ACHN (cell line): ENCODE data around the gene VAX1.
A peak's percentile ranks its signal among the peaks of the same experiment; 100 is the strongest.

Experiments
- DNase-seq: peaks from one replicate; pipeline ENCODE4 v3.0.0-alpha.2; 2015
- in situ Hi-C: cut with HindIII; loops from 2 replicates; pipeline ENCODE4 v1.10.0; 2017; ENCODE audit warnings: low sequenced_read_pairs, low pct_ligation_motif_present, low pct_unique_long_range_greater_than_20kb

The VAX1 gene

GRCh38 chr10:117165538-117166417, 27.7 kb upstream of the VAX1 start:
- in situ Hi-C loops = no loop called here
- DNase-seq = peak; percentile 82

GRCh38 chr10:117164592-117165537, 26.8 kb upstream of the VAX1 start:
- in situ Hi-C loops = no loop called here
- no peak for DNase-seq

DNA sequence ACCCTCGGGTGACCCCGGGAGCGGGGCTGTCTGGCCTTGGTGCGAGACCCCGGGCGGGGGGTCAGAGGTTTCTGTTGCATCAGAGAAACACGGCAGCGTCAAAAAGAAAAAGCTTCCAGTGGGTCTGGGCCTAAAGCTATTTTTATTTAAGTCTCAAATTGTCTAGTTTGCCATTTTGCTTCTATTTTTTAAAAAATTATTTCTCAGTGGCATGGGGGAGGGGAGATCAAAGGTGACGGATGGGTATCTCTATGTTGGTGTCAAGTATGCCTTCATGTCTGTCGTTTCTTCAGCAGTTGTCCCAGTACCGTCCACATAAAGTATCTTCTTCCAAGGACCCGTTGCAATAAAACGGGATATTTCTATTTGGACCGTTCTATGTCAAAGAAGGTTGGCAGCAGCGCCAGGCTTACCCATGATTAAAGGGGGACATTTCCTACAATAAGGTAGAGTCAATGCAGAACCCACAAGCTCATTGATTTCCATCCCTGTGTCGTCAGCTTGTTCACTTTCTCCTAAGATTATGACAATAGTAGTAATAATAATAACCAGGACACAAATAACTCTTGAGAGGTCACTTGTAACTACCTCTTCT, 26.0 kb upstream of the VAX1 start:
- in situ Hi-C loops = no loop called here
- DNase-seq = no peak

DNA sequence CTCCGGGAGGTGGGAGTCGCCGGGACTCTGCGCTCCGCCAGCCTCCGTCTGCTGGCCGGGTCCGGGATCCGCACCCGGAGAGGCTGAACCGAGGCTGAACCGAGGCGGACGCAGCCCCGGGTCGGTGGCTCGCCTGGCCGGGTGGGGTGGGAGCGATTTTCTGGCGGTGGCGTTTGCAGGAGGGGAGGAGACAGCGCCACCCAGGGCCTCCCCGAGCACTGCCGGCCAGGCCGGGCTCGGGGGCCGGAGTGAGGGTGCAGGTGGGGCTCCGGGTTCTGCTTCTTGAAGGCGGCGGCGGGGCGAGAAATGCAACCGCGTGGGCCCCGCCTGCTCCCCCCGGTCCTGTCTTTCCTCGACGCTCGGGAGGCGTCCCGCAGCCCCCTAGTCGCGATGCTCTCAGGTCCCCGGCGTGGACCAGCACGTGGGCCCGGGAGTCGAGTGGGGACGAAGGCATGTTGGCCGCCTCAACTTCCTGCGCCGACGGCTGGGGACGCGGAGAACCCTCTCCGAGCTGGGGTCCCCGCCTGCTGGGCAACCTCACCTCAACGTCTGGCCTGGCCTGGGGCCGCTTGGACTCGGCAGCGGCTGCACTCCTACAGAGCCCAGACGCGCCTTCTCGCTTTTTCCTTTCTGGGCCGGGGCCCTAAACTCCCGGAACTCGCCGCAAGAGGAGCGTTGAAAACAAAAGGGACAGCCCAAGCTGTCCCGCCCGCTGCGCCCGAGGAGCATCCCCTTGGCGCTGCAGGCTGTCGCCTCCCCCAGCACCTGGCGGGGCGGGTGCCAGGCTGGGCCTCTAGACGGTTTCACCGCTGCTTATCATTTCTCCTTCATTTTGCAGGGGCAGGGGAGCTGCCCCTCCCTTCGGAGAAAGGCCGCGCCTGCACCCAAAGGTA, 25.2 kb upstream of the VAX1 start:
- peak; percentile 25 for DNase-seq
- in situ Hi-C loops = no loop called here

- in situ Hi-C loops = no loop called here
- no peak for DNase-seq
Measured at GRCh38 chr10:117162093-117163060, 24.3 kb upstream of the VAX1 start.

DNA sequence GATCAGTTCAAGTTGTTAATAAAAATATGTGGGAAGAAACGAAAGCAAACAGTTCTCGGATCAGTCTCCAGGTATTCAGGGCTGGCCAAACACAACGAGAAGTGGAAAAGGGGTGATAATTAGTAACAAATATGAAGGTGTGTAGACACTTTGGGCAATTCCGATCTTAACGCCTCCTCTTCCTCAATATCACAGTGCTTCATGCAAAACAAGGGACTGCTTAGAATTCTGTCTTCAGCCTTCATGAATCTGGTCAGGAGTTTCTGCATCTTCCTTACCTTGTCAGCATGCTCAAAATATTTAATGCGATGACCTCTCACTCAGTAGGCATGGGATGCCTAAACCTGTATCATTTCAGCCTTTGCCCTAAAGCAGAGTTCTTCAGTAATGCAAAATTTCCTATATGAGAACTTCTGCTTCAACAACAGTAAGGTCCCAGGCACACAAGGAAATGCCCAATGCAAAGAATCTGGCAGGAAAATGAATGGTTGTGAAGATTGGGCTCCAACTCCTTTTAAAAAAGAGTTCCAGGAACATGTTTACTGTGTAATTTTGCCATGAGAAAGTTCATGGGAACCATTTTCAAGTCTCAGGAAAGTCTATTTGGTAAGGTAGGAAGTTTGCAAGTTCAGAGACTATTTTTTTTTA, 23.4 kb upstream of the VAX1 start:
- no peak for DNase-seq
- in situ Hi-C loops = no loop called here

DNA sequence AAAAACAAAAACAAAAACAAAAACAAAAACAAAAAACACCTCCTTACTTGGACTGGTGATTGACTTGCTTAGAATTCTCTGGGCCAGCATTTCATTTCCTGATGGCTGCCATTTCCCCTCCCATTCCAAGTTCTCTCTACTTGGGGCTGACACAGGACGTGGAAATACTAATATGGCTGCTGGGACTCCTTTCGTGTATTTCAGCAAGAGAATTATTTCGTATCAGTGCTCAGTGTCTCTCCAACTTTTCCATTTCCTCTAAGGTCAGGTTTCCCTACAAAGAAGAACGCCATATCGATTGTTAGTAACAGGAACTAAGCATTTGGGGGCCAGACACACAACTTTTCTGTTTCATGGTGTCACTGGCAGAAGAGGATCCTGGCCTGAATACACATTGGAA, 22.5 kb upstream of the VAX1 start:
- no peak for DNase-seq
- in situ Hi-C loops = no loop called here

GRCh38 chr10:117159390-117159789, 21.3 kb upstream of the VAX1 start:
- in situ Hi-C loops = no loop called here
- DNase-seq = no peak

DNA sequence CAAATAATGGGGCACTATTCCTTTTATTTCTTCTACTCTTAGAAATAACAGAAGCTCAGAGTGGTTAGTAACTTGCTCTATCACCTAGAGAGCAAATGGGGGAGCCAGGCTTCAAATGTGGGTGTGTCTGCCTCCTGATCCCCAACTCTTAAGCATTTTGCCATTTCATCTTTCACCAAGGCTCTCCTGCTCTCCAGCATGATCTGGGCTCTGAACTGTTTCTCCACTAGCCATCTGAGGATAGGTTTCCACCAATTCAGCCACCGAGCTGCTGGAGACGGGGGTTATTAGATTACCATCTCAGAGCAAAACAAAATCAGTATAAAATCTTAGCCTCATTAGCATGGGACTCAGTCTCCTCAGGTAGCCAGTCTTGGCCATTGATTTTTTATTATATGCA, 20.2 kb upstream of the VAX1 start:
- DNase-seq = no peak
- in situ Hi-C loops = no loop called here

DNA sequence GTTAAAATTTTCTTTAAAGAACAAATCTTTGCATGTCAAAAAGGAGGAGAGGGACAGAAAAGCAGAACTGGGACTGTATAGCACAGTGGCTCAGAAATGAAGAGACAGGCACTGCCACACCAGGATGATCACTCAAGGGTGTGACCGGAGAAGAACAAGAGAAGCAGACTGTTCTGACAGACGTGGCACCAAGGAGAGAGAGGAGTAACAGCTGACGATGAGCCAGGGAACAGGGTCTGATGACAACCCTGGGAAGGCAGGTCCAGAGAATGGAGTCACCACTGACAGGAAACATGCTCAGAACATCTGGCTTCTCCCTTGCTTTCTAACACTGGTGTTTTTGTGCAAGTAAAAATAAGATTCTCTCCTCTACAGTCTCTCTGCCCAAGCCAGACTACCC, 14.6 kb upstream of the VAX1 start:
- in situ Hi-C loops = no loop called here
- no peak for DNase-seq

- no peak for DNase-seq
- in situ Hi-C loops = no loop called here
Measured at GRCh38 chr10:117148284-117148683, 10.2 kb upstream of the VAX1 start.

DNA sequence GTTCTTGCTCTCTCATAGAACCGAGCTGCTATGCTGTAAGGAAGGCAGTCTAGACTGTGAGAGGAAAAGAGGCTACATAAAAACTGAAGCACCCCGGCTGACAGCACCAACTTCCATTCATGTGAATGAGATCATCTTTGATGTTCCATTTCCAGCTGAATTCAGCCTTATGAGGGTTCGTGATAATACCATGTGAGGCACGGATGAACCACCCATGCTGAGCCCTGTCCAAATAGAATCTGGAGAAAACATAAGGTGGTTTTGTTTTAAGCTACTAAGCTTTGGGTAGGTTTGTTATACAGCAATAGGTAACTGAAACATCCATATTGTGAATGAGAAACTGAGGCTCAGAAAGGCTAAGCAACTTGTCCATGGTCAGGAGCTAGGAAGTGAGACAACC, 6.9 kb upstream of the VAX1 start:
- DNase-seq = no peak
- in situ Hi-C loops = no loop called here

GRCh38 chr10:117143103-117143823, 5.2 kb upstream of the VAX1 start:
- DNase-seq = no peak
- in situ Hi-C loops = no loop called here

DNA sequence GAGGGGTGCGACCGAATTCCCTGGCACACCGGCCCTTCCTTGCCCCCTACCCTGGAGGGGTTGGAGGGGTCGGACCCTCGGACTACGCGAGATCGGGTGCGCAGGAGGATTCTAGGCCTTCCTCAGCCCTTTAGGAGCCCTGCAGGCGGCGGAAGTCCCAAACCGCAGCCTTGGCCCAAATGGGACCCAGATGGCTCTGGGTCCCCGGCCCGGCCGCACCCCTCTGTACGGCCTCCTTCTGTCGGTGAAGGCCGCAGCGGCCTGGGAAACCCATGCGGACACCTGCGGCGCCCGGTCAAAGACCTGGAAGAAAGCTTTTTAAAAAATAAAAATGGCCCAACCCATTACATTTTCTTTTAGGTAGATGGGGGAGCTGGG, 2.4 kb upstream of the VAX1 start:
- in situ Hi-C loops = no loop called here
- DNase-seq = no peak

DNA sequence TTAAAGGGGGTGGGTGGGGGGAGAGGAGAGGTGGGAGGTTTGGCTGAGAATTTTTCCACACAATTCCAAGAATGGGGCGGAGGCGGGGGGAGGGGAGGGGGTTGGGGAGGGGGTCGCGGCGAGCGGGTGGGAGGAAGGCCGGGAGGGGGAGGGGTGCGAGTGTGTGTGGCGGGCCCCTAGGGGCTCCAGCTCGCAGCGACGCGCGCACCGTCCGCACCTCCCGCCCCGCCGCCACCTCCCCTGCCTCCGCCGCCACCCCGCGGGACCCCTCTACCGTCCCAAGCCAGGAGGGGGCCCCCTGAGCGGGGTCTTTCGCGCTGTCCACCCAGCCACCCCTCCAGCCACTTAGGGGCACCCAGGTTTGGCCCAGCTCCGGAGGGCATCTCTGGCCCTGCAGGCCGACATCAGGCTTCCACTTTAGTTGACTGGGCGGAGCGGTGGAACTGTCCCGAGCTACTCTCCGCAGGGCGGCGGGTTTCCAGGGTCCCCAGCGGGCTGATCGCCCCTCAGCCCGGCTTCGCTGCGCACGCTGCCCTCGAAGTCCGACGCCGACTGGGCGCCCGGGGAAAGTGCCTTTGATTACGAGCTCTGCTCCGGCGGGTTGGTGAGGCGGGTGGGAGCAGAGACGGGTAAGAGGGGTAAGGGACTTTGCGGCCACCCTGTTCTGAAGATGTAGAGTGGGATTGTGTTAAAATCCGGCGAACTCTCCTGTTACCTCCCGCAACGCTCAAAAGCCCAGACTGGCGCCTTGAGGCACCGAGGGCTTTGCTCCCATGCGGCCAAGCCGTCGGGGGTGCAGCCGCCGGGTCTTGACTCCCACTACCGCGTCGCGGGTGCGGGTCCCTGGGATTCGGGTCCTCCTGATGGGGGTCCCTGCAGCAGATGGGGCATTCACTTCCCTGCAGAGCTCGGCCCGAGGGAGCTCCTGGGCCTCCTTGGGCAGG, 1.8 kb upstream of the VAX1 start:
- no peak for DNase-seq

More for the DNA sequence above, 1.8 kb upstream of the VAX1 start:
- in situ Hi-C loops = no loop called here
